Subcutaneous abdominal adipose tissue (tissue), 5 donors: ENCODE data around the gene RFPL3.
"Not testable (repeated sequence)": the region's sequence is repeated elsewhere in the genome, so short reads cannot be mapped to it uniquely, and the experiment has no call there.

Experiments
- H3K27ac ChIP-seq: one replicate; pipeline ENCODE4 v1.7.0; 2013; ENCODE audit warnings: low read depth, mild to moderate bottlenecking, inconsistent platforms, low read length, moderate library complexity
- H3K27me3 ChIP-seq, 5 donors: one replicate each; pipeline ENCODE4 v1.7.0; 2013; ENCODE audit warnings: low read length in 5 of 5, inconsistent platforms in 1 of 5; ENCODE audit not compliant: control insufficient read depth in 5 of 5, insufficient read depth in 4 of 5
- H3K36me3 ChIP-seq, 5 donors: one replicate each; pipeline ENCODE4 v1.7.0; 2013; ENCODE audit warnings: low read length in 5 of 5; ENCODE audit not compliant: control insufficient read depth in 5 of 5, insufficient read depth in 5 of 5
- H3K4me1 ChIP-seq, 5 donors: one replicate each; pipeline ENCODE4 v1.7.0; 2013; ENCODE audit warnings: low read length in 5 of 5, mild to moderate bottlenecking in 3 of 5, moderate library complexity in 1 of 5; ENCODE audit not compliant: control insufficient read depth in 5 of 5, insufficient read depth in 5 of 5
- H3K4me3 ChIP-seq, 5 donors: one replicate each; pipeline ENCODE4 v1.7.0; 2013; ENCODE audit warnings: low read length in 5 of 5, low read depth in 1 of 5
- H3K9ac ChIP-seq, 5 donors: one replicate each; pipeline ENCODE4 v1.7.0; 2013; ENCODE audit warnings: low read length in 5 of 5, mild to moderate bottlenecking in 4 of 5, moderate library complexity in 3 of 5
- H3K9me3 ChIP-seq, 5 donors: one replicate each; pipeline ENCODE4 v1.7.0; 2013; ENCODE audit warnings: low read length in 5 of 5; ENCODE audit not compliant: control insufficient read depth in 5 of 5
- donor health status: healthy.
- donor health status: healthy.
- donor health status: healthy.
- donor health status: healthy.
- donor health status: healthy.

Gene RFPL3

DNA sequence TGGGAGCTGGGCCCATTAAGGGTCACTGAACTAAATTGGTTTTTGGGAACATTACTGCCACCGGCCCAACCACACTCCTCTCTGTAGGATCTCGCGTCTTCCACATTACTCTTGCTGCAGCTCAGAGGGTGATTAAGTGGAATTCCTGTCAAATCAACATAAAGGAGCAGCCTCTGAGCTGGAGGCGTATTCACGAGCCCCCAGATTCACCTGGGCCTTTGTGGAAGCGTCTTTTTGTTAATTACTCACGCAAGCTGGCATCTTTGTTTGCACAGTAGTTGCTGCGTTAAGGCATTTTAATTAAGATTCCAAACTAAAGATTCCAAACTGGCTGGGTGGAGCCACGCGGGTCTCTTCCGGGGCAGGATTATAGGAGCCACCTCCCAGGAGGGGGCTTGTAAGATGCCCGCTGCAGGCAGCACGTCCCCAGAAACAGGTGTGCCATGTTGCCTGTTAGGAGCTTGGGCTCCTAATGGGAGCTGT lies 21.5 kb upstream of the RFPL3 start:
- Histone ChIP-seq H3K4me3 (no peak overlapping the region), H3K36me3 (no peaks in the 10 kb centered on the region), H3K4me1 (peaks cover 0 to 29% (median 4%) of the 10 kb centered on the region in 5 donors), H3K27ac (no peak overlapping the region), H3K9ac (no peak overlapping the region), H3K9me3 (no peaks in the 10 kb centered on the region), H3K27me3 (peaks cover 14 to 46% (median 22%) of the 10 kb centered on the region in 5 donors)

DNA sequence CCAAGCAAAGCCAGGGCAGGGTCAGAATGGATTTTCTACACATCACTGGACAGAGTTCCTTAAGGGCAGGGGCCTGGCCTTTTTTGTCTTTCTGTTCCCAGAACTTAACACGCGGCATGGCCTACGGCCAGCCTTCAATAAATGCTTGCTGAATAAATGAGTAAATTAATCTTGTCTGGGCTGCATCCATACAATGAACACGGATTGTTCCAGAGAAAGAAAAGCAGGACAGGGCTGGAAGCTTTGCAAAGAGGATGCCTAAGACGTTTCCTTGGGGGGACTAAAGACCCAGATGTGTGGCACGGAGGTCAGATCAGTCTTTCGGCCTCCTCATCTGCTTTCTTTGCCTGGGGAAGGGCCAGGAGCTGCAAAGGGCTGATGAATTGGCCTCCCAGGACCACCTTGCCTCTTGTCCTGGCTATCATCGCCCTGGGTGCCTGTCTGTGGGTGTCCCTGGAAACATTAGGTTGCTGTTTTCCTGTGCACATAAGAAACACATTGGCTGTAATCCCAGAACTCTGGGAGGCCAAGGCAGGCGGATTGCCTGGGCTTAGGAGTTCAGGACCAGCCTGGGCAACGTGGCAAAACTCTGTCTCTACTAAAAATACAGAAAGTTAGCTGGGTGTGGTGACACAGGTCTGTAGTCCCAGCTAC lies 20.8 kb upstream of the RFPL3 start:
- Histone ChIP-seq H3K27ac (no peak overlapping the region), H3K27me3 (peaks cover 14 to 40% (median 25%) of the 10 kb centered on the region in 5 donors), H3K9ac (no peak overlapping the region), H3K4me1 (peaks cover 0 to 23% (median 4%) of the 10 kb centered on the region in 5 donors), H3K9me3 (no peaks in the 10 kb centered on the region), H3K36me3 (no peaks in the 10 kb centered on the region), H3K4me3 (no peak overlapping the region)

DNA sequence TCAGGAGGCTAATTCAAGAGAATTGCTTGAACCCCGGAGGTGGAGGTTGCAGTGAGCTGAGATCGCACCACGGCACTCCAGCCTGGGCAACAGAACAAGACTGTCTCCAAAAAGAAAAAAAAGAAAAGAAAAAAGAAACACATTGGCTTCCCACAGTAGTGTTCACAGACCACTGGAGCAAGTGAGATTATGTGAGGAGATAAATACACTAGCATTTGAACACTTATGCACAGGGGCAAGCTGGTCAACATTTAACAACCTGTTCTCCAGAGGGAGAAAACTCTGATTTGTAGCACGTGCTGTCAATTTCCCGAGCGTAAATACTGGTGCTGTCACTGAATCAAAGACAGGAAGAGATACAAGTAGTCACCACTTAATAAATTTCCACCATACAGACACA lies 20.2 kb upstream of the RFPL3 start:
- H3K27ac ChIP-seq, H3K9me3 ChIP-seq, H3K4me3 ChIP-seq, H3K9ac ChIP-seq, H3K36me3 ChIP-seq: not testable (repeated sequence)
- Histone ChIP-seq H3K27me3 (peaks cover 13 to 35% (median 25%) of the 10 kb centered on the region in 5 donors), H3K4me1 (peaks cover 0 to 18% (median 4%) of the 10 kb centered on the region in 5 donors)

DNA sequence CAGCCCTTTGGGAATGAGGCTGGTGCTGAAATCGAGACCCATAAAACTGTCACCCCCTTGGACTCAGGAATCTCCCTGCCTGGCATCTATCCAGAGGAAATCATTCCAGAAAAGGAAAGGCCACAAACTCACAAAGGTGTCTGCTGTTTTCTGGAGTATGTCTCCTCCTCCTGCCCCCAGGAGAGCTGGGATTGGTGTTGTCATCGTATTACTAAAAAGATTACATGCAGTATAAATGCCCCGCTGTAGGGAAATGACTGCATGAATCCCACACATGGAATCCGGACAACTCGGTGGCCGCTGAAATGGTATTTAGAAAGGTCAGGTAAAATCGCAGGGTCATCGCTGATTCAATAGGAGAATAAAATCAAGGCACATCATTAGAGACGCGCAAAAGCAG lies 18.9 kb upstream of the RFPL3 start:
- H3K4me3 ChIP-seq, result no peak overlapping the region
- no peak overlapping the region for H3K27ac ChIP-seq
- H3K9me3 ChIP-seq, result no peaks in the 10 kb centered on the region
- peaks cover 10 to 30% (median 23%) of the 10 kb centered on the region in 5 donors for H3K27me3 ChIP-seq
- H3K4me1 ChIP-seq, result peaks cover 0 to 18% (median 4%) of the 10 kb centered on the region in 5 donors
- H3K9ac ChIP-seq, result no peak overlapping the region
- H3K36me3 ChIP-seq, result no peaks in the 10 kb centered on the region

DNA sequence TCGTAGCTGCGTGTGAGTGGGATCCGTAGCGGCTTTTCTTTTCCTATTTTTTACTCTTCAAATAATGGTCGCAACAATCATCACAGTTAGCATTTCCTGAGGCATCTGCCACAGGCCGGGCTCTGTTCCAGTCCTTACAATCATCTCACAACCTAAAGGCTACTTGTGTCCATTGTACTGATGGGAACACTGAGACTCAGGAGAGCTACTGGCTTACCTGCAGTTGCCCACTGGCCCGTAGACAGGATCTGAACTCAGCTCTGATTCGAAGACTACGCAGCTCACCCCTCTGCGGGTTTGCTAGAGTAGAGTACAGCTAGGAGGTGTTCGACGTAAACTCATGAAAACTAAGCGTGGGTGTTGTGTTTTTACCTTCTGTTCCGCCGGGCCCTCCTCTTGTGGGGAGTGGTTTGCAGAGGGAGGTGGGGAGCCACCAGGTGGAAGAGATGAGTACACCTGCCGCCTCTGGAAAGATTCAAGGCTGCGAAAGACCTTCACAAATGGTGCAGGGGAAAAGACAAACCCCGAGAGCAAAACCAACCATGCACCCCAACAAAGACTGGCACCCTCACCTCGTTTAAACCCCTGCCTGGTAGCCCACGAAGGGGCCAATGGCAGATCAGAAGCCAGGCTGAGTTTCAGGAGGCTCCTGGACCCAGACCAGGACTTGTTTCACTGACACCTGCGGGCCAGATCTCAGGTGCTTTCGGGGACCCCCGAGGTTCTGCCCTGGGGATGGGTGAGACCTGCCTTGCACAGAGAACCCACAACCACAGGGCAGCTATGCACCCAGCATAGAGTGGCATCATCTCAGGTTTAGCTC lies 18.3 kb upstream of the RFPL3 start:
- no peak overlapping the region for H3K4me3 ChIP-seq
- H3K27ac ChIP-seq, result no peak overlapping the region
- no peaks in the 10 kb centered on the region for H3K9me3 ChIP-seq
- H3K4me1 ChIP-seq, result peaks cover 0 to 18% (median 4%) of the 10 kb centered on the region in 5 donors
- peaks cover 4 to 23% (median 20%) of the 10 kb centered on the region in 5 donors for H3K27me3 ChIP-seq
- H3K9ac ChIP-seq, result no peak overlapping the region
- H3K36me3 ChIP-seq, result no peaks in the 10 kb centered on the region

DNA sequence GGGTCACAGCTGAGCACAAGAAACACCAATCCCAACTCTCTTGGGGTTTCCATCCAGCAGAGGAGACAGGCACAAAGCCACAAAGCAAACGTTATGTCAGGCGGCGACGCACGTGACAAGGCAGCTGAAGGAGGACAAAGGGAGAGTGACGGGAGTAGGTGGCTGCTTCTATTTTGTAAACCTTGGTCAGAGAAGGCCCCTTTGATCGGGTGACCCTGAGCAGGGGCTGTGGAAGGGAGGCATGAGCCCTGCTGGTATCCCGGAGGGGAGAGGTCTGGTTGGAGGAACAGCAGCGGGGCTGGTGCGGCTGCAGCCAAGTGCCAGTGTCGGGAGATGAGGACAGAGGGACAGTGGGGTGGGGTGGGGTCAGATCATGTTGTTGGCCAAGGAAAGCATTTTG lies 17.3 kb upstream of the RFPL3 start:
- Histone ChIP-seq H3K9me3 (no peaks in the 10 kb centered on the region), H3K4me1 (peaks cover 0 to 18% (median 4%) of the 10 kb centered on the region in 5 donors), H3K27ac (no peak overlapping the region), H3K36me3 (no peaks in the 10 kb centered on the region), H3K27me3 (peaks cover 0 to 19% (median 17%) of the 10 kb centered on the region in 5 donors), H3K9ac (no peak overlapping the region), H3K4me3 (no peak overlapping the region)

DNA sequence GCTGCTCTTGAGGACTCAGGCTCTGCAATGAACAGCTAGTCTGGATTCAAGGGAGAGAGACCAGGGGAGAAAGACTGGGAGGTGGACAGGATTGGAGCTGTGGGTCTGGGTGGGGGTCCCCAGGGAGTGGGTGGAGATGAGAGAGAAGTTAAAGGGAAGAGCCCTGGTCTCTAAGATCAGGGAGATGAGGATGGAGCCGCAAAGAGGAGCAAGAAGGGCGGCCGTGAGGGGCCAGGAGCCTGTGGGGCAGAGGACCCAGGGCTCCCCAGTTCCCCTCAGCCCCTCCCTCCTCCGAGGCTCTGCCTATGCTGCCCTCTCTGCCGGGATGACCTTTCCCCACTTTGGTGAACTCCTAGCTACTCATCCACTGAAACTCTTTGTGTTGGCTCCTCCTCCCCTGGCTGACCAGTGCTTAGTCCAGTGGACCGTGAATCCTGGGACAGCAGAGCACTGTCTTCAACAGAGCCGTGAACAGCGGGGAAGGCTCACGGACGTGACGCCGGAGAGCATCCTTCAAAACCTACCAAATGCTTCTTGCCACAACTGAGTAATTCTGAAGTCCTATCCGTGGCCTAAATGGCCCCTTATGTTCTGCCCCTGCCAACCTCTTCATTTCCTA lies 16.4 kb upstream of the RFPL3 start:
- peaks cover 0 to 18% (median 16%) of the 10 kb centered on the region in 5 donors for H3K27me3 ChIP-seq
- peaks cover 0 to 12% (median 4%) of the 10 kb centered on the region in 5 donors for H3K4me1 ChIP-seq
- H3K27ac ChIP-seq, result no peak overlapping the region
- no peaks in the 10 kb centered on the region for H3K36me3 ChIP-seq
- no peaks in the 10 kb centered on the region for H3K9me3 ChIP-seq
- H3K4me3 ChIP-seq, result no peak overlapping the region
- H3K9ac ChIP-seq, result no peak overlapping the region

DNA sequence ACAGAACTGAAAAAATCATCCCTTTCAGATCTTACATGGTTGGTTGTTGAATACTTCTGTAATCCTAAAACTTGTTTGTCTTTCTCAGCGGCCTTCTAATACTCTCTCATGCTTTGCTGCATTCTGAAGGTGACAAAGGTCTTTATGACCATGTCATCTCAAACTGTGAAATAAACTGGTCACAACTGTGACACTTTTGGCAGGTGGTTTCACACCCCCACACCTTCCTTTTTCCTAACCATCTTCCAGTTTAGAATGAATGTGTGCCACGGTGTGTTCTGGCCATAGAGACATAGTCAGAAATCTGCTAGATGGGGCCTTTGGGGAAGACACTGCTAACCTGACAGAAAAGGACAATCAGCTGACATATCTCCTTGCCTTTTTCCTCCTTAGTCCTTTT lies 14.7 kb upstream of the RFPL3 start:
- Histone ChIP-seq H3K9ac (no peak overlapping the region), H3K27ac (no peak overlapping the region), H3K4me1 (peaks cover 0 to 3% (median 0%) of the 10 kb centered on the region in 5 donors), H3K9me3 (no peaks in the 10 kb centered on the region), H3K4me3 (no peak overlapping the region), H3K27me3 (peaks cover 0 to 18% (median 12%) of the 10 kb centered on the region in 5 donors), H3K36me3 (no peaks in the 10 kb centered on the region)

DNA sequence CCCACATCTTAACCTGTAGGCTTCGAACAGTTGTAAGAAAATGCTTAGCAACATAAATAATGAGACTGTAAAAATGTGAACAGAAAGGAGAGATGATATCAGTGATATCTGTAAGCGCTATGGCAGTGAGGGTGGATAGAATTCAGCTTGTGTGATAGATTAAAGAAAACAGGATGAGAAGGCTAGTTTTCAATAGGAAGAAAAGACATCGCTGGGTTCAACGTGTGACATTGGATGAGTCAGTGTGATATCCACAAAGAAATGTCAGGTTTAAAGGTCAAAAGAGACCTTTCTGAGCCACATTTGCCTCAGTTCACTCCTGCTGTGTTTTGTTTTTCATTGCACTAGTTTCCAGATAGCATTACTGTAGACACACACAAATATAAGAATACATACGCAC lies 13.7 kb upstream of the RFPL3 start:
- H3K9ac ChIP-seq, result no peak overlapping the region

More for the DNA sequence above, 13.7 kb upstream of the RFPL3 start:
- Histone ChIP-seq H3K27ac (no peak overlapping the region), H3K9me3 (no peaks in the 10 kb centered on the region), H3K4me1 (peaks cover 0 to 3% (median 0%) of the 10 kb centered on the region in 5 donors), H3K36me3 (no peaks in the 10 kb centered on the region), H3K4me3 (no peak overlapping the region), H3K27me3 (peaks cover 0 to 18% (median 12%) of the 10 kb centered on the region in 5 donors)
